ENCODE results near the gene SRPRA.
"Not testable (repeated sequence)": the region's sequence is repeated elsewhere in the genome, so short reads cannot be mapped to it uniquely, and the experiment has no call there.

Gene SRPRA

GRCh38 chr11:126262216-126262615, 6.5 kb downstream of the SRPRA start:
- no peak overlapping the region for H3K4me3 ChIP-seq (ENCODE audit: control insufficient read depth, low read depth, low read length)
- no peak for DNase-seq (ENCODE audit: low read depth)
- no peak for TF ChIP-seq CTCF (IDR thresholded peaks at IDR 0.05; ENCODE audit: control insufficient read depth, insufficient read depth, low read depth, low read length, missing control alignments)

GRCh38 chr11:126257764-126258163, 10.9 kb downstream of the SRPRA start:
- no peak overlapping the region for H3K4me3 ChIP-seq (ENCODE audit: control insufficient read depth, low read depth, low read length)
- DNase-seq (ENCODE audit: low read depth): peak; percentile 25
- TF ChIP-seq CTCF (IDR thresholded peaks at IDR 0.05; ENCODE audit: control insufficient read depth, insufficient read depth, low read depth, low read length, missing control alignments): no peak

- no peak for TF ChIP-seq CTCF (IDR thresholded peaks at IDR 0.05; ENCODE audit: control insufficient read depth, insufficient read depth, low read depth, low read length, missing control alignments)
Measured at GRCh38 chr11:126257144-126257543, 11.6 kb downstream of the SRPRA start.

GRCh38 chr11:126256216-126256615, 12.5 kb downstream of the SRPRA start:
- DNase-seq (ENCODE audit: low read depth): no peak
- TF ChIP-seq CTCF (IDR thresholded peaks at IDR 0.05; ENCODE audit: control insufficient read depth, insufficient read depth, low read depth, low read length, missing control alignments): no peak
- H3K4me3 ChIP-seq (ENCODE audit: control insufficient read depth, low read depth, low read length): no peak overlapping the region

More at GRCh38 chr11:126257144-126257543, 11.6 kb downstream of the SRPRA start:
- DNase-seq (ENCODE audit: low read depth): no peak
- H3K4me3 ChIP-seq (ENCODE audit: control insufficient read depth, low read depth, low read length): no peak overlapping the region

GRCh38 chr11:126255507-126255906, 13.2 kb downstream of the SRPRA start:
- DNase-seq (ENCODE audit: low read depth); H3K4me3 ChIP-seq (ENCODE audit: control insufficient read depth, low read depth, low read length): not testable (repeated sequence)

GRCh38 chr11:126254819-126255218, 13.9 kb downstream of the SRPRA start:
- DNase-seq (ENCODE audit: low read depth): no peak
- no peak for TF ChIP-seq CTCF (IDR thresholded peaks at IDR 0.05; ENCODE audit: control insufficient read depth, insufficient read depth, low read depth, low read length, missing control alignments)
- no peak overlapping the region for H3K4me3 ChIP-seq (ENCODE audit: control insufficient read depth, low read depth, low read length)

GRCh38 chr11:126253265-126253664, 15.4 kb downstream of the SRPRA start:
- DNase-seq (ENCODE audit: low read depth): no peak
- no peak overlapping the region for H3K4me3 ChIP-seq (ENCODE audit: control insufficient read depth, low read depth, low read length)
- TF ChIP-seq CTCF (IDR thresholded peaks at IDR 0.05; ENCODE audit: control insufficient read depth, insufficient read depth, low read depth, low read length, missing control alignments): no peak

All from AG09309 (cell line).